GM13977 (cell line): ENCODE results near the gene SHANK2.

Experiments used
- DNase-seq: peaks from one replicate; pipeline ENCODE4 v3.0.0; 2012; ENCODE audit warnings: low spot score
- CTCF ChIP-seq: IDR thresholded peaks from 2 replicates; pipeline ENCODE4 v1.5.1; 2012; ENCODE audit warnings: mild to moderate bottlenecking, control low read depth; ENCODE audit not compliant: insufficient read depth; ENCODE audit errors: extremely low read depth, missing control alignments
- in situ Hi-C: fragments of 300-500 bp; cut with MboI; formaldehyde crosslinking; loops from one replicate; pipeline ENCODE4 v1.12.0; 2022; ENCODE audit warnings: low sequenced_read_pairs, low pct_unique_long_range_greater_than_20kb, mixed read lengths, inconsistent platforms; ENCODE audit not compliant: unreplicated experiment

The SHANK2 gene

GRCh38 chr11:71221821-71222220 is 30.6 kb downstream of the SHANK2 start:
- no peak for TF ChIP-seq CTCF
- no peak for DNase-seq
- in situ Hi-C loops: no loop called here

GRCh38 chr11:71221201-71221600 is 31.2 kb downstream of the SHANK2 start:
- DNase-seq: no peak
- TF ChIP-seq CTCF: no peak
- in situ Hi-C loops: no loop called here

GRCh38 chr11:71218789-71219499 is 33.4 kb downstream of the SHANK2 start:
- TF ChIP-seq CTCF: no peak
- in situ Hi-C loops: no loop called here
- no peak for DNase-seq

GRCh38 chr11:71215425-71215965 is 36.9 kb downstream of the SHANK2 start:
- no peak for DNase-seq
- in situ Hi-C loops: no loop called here
- no peak for TF ChIP-seq CTCF

GRCh38 chr11:71214553-71215424 is 37.6 kb downstream of the SHANK2 start:
- in situ Hi-C loops: no loop called here
- DNase-seq: no peak
- no peak for TF ChIP-seq CTCF

DNA sequence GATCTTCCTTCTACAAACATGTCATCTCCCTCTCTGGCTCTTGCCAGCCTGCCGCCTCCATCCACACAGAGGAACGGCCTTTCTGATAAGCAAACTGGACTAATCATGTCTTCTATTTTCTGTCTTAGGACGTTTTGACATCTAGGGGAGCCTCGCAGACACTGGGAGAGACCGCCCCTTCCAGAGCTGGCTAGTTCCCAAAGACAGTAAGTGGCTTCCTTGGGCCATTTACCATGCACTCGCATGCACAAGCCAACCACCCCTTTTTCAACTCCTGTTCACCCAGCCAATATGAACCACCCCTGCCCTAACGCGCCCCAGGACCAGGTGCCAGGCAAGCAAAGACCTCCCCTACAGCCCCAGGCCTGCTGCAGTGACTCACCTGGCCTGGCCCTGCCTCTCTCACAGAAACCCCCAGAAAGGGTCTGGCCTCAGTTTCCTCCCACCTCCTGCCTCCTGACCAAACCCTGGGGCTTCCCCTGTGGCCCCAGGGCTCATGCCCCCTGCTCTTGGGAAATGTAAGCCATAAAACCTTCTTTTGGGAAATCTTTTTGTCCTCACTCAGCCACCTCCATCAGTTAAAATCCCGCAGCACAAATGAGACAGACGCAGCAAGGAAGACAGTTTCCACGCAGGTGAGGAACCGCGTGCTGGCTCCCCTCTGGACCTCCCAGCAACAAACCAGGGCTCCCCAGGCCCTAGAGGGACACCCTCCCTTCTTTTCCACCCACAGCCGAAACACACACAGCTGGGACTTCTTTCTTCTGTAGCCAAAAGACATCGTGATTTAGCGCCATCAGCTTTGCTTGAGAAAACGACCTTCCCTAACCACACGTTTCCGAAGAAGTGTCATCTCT is 38.5 kb downstream of the SHANK2 start:
- in situ Hi-C loops: no loop called here
- DNase-seq: no peak
- no peak for TF ChIP-seq CTCF
